Lung (tissue), 12 donors: ENCODE measurements around the gene FAM219A. TPM values are rescaled to one million over a fixed set of nuclear protein-coding genes. Genes with fewer than 3 reads are reported as not detected.

Experiments
- ATAC-seq: fragments of 200-7000 bp; cut with Tn5 transposase; one replicate; pipeline ENCODE4 v1.9.1; 2020; ENCODE audit warnings: moderate number of reproducible peaks; ENCODE audit not compliant: insufficient read depth, low FRiP score
- DNase-seq, 3 donors: peaks; one replicate each; pipeline ENCODE4 v3.0.0-alpha.2; 2013 to 2017
- H3K27ac ChIP-seq, 2 donors: one replicate each; pipeline ENCODE4 v1.5.1; 2013; ENCODE audit warnings: mild to moderate bottlenecking in 2 of 2, moderate library complexity in 2 of 2, control low read depth in 1 of 2, inconsistent platforms in 1 of 2, low read depth in 1 of 2, low read length in 1 of 2
- H3K27me3 ChIP-seq, 3 donors: one replicate each; pipeline ENCODE4 v1.5.1; 2013; ENCODE audit warnings: low read length in 2 of 3; ENCODE audit not compliant: control insufficient read depth in 3 of 3, insufficient read depth in 3 of 3
- H3K36me3 ChIP-seq, 4 donors: one replicate each; pipeline ENCODE4 v1.5.1; 2013; ENCODE audit warnings: low read length in 4 of 4, mild to moderate bottlenecking in 1 of 4, moderate library complexity in 1 of 4; ENCODE audit not compliant: control insufficient read depth in 4 of 4, insufficient read depth in 4 of 4
- H3K4me1 ChIP-seq, 5 donors: one replicate each; pipeline ENCODE4 v1.5.1; 2013; ENCODE audit warnings: low read length in 5 of 5, mild to moderate bottlenecking in 2 of 5, moderate library complexity in 1 of 5; ENCODE audit not compliant: control insufficient read depth in 5 of 5, insufficient read depth in 5 of 5
- H3K4me3 ChIP-seq: one replicate; pipeline ENCODE4 v1.5.1; 2013; ENCODE audit warnings: mild to moderate bottlenecking, control low read depth, moderate library complexity
- H3K9ac ChIP-seq, 2 donors: one replicate each; pipeline ENCODE4 v1.5.1; 2013; ENCODE audit warnings: low read length in 2 of 2, control low read depth in 1 of 2; ENCODE audit not compliant: insufficient read depth in 1 of 2
- H3K9me3 ChIP-seq, 4 donors: one replicate each; pipeline ENCODE4 v1.5.1; 2013; ENCODE audit warnings: low read length in 3 of 4, mild to moderate bottlenecking in 1 of 4, moderate library complexity in 1 of 4; ENCODE audit not compliant: control insufficient read depth in 4 of 4, insufficient read depth in 3 of 4
- WGBS, 2 donors: extraction: QIAGEN DNeasy Blood & Tissue Kit; methylation state at CpG; one replicate each; pipeline ENCODE4 v1.1.7; 2013; 5-methylcytosine and 5-hydroxymethylcytosine counted together
- polyA plus RNA-seq, 2 donors: library from polyadenylated mRNA; stranded (reverse); fragments of 200-250 nt; gene quantifications; one replicate each; pipeline ENCODE4 v1.2.1, GENCODE V29; 2013
- total RNA-seq, 2 donors: library from RNA; depleted of rRNA in 1 of 2; stranded (reverse); fragments of >200 nt in 1 of 2; gene quantifications; one replicate each; pipeline ENCODE4 v1.2.1, GENCODE V29; 2014 to 2021
- TF ChIP-seq, protein P1 (sequence below): IDR thresholded peaks from 2 replicates; pipeline ENCODE4 v1.5.1; 2012; ENCODE audit warnings: mild to moderate bottlenecking; ENCODE audit errors: control extremely low read depth, extremely low read depth
- donor health status: control.
- donor health status: control.
- donor health status: Bipolar disorder and iron deficiency.
- donor health status: healthy.
- donor health status: DM: yes; HTN: yes; CAD: no.

The FAM219A gene
- total and polyA plus RNA-seq, 4 donors, result 8.5 to 28.3 (median 13.3) TPM

DNA sequence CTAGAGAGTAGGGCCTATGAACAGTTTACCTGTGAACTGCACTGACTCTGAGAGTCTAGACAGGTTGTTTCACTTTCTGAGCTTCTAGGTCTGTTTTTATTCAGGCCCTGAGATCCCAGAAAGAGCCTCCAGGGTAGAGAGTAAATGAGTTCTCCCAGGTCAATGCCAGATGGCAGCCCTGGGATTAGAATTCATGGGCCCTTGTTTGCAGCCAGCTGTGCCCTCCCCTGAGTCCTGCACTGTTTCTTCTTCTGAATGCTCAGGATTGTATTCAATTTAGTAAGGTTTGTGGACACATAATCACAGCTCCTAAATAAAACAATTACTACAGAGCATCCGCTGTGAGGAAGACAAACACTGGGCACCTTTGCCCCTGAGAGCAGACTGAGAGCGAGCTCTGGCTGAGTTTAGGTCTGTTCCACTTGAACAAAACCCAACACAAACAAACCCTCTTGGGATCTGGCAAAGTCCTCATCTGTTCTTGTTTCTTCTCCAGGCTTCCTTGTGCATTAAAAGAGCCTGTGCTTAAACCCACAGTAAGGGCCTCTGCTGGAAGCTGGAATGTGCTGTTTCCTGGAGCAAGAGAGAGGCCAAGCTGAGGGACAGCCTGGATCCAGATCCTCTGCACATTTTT is 29.9 kb downstream of the FAM219A start:
- H3K4me1 ChIP-seq, result peaks cover 7 to 21% (median 13%) of the 10 kb centered on the region in 5 donors
- TF ChIP-seq, protein P1, sequence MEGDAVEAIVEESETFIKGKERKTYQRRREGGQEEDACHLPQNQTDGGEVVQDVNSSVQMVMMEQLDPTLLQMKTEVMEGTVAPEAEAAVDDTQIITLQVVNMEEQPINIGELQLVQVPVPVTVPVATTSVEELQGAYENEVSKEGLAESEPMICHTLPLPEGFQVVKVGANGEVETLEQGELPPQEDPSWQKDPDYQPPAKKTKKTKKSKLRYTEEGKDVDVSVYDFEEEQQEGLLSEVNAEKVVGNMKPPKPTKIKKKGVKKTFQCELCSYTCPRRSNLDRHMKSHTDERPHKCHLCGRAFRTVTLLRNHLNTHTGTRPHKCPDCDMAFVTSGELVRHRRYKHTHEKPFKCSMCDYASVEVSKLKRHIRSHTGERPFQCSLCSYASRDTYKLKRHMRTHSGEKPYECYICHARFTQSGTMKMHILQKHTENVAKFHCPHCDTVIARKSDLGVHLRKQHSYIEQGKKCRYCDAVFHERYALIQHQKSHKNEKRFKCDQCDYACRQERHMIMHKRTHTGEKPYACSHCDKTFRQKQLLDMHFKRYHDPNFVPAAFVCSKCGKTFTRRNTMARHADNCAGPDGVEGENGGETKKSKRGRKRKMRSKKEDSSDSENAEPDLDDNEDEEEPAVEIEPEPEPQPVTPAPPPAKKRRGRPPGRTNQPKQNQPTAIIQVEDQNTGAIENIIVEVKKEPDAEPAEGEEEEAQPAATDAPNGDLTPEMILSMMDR, result no peak
- H3K4me3 ChIP-seq, result no peak overlapping the region
- ATAC-seq, result no peak
- no peaks in the 10 kb centered on the region for H3K27me3 ChIP-seq
- peak in 1 of 3 donors; percentile 16 for DNase-seq
- peaks cover 0 to 5% (median 0%) of the 10 kb centered on the region in 4 donors for H3K36me3 ChIP-seq
- no peaks in the 10 kb centered on the region for H3K9me3 ChIP-seq
- WGBS, 2 donors, result 74 to 90% methylated on average over 2 of the region's 2 CpGs
- no peak overlapping the region for H3K27ac ChIP-seq
- no peak overlapping the region for H3K9ac ChIP-seq

DNA sequence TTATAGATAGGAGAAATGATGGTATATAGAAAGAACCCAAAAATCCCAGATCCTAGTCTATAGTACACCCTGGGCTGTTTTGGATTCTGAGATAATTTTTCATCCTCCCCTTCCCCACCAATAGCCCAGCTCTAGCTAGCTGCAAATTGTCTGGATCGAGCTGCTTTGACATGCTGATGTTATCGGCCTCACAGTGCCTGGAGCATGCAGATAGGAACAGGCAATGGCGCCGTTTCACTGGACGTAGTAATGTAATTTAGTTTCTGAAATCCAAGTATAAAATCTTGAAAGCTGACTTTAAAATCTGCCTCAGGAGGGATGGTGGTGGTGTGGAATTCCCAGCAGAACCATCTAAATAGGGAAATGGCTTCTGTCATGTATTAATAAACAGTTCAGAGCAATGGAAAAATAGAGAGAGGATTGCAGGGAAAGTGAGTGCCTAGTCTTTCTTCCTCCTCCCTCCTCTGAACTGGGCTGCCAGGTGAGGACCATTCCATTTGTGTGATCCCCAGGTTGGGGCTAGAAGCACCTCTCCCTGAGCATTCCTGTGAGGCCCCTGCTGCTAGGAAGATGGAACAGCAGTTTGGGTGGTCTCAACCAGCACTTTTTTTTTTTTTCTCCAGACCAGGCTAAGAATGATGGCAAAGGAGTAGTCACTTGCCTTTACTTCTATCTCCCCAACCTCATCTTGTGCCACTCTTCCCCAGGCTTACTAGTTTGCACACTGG is 31.9 kb downstream of the FAM219A start:
- 90 to 93% methylated on average over 5 of the region's 5 CpGs for WGBS, 2 donors
- ATAC-seq, result no peak
- no peak overlapping the region for H3K27ac ChIP-seq
- H3K9me3 ChIP-seq, result no peaks in the 10 kb centered on the region
- H3K27me3 ChIP-seq, result no peaks in the 10 kb centered on the region
- H3K36me3 ChIP-seq, result peaks cover 0 to 5% (median 0%) of the 10 kb centered on the region in 4 donors
- no peak overlapping the region for H3K9ac ChIP-seq
- no peak for DNase-seq
- H3K4me3 ChIP-seq, result no peak overlapping the region
- TF ChIP-seq, protein P1, result no peak
- H3K4me1 ChIP-seq, result peaks cover 5 to 13% (median 8%) of the 10 kb centered on the region in 5 donors

DNA sequence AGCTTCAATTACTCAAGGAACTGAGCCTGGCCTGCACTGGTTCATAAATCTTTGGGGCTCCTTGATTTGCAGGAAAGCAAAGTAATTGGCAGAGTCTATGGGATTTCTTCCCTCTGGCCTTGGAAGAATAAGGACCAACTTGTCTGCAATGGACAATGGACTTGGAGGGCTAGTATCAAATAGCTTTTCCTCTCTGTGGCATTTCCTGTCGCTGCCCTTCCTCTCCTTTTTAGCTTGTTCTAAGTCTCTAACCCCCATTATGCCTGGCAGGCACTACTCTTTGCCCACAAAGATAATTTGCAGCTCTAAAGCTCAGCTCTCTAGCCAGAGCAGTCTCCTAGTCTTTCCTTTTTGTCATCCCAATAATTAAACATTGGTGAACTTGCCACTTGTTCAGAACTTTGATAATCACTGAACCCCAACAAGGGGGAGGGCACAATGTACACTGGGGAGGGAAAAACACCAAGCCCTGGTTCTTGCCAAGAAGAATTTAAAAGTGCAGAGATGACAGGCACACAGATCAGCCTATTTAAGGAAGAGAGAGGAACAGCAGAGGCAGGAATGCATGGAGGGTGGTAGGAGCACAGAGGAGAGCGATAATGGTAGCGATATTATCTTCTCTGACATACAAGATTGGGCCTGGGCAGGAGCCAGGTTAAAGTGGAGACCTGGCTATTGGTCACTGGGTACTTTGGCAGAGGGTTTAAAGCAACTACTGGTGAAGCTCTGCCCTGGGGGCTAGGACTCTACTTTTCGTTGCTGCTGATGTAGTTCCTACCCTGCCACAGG is 38.5 kb downstream of the FAM219A start:
- Histone ChIP-seq H3K27me3 (no peaks in the 10 kb centered on the region), H3K4me3 (no peak overlapping the region), H3K9me3 (no peaks in the 10 kb centered on the region), H3K27ac (no peak overlapping the region), H3K4me1 (peaks cover 0 to 3% (median 0%) of the 10 kb centered on the region in 5 donors), H3K9ac (no peak overlapping the region), H3K36me3 (peaks cover 0 to 2% (median 0%) of the 10 kb centered on the region in 4 donors)
- DNase-seq (no peak), ATAC-seq (no peak)
- TF ChIP-seq, protein P1, result no peak
- WGBS, 2 donors, result 84 to 86% methylated on average over 4 of the region's 4 CpGs
